Gastrocnemius medialis (tissue), 4 donors: Measurements from ENCODE around the gene ARHGAP22. TPM values are rescaled to one million over a fixed set of nuclear protein-coding genes. Genes with fewer than 3 reads are reported as not detected.

Source experiments
- ATAC-seq, 2 donors: fragments of 150-250 bp; one replicate each; pipeline ENCODE4 v1.9.1; 2016
- DNase-seq, 2 donors: peaks; one replicate each; pipeline ENCODE4 v3.0.0-alpha.2; 2019
- H3K27ac ChIP-seq, 4 donors: fragments of 200-600 bp; sonication (generic); 1 replicate in 1 of 4; 2 replicates in 3 of 4; pipeline ENCODE4 v1.5.1; 2016 to 2018; ENCODE audit warnings: mild to moderate bottlenecking in 2 of 4, moderate library complexity in 1 of 4
- H3K27me3 ChIP-seq, 3 donors: fragments of 200-600 bp; sonication (generic) in 2 of 3; 1 replicate in 1 of 3; 2 replicates in 2 of 3; pipeline versions ENCODE4 v1.5.1 to v1.6.0; 2016 to 2019; ENCODE audit warnings: mild to moderate bottlenecking in 1 of 3, moderate library complexity in 1 of 3
- H3K36me3 ChIP-seq, 2 donors: fragments of 200-600 bp; sonication (generic) in 1 of 2; one replicate each; pipeline ENCODE4 v1.5.1; 2017 to 2018
- H3K4me1 ChIP-seq, 2 donors: fragments of 200-600 bp; sonication (generic) in 1 of 2; one replicate each; pipeline ENCODE4 v1.5.1; 2016 to 2017; ENCODE audit warnings: mild to moderate bottlenecking in 2 of 2
- H3K4me3 ChIP-seq, 4 donors: fragments of 200-600 bp; sonication (generic) in 3 of 4; 1 replicate in 1 of 4; 2 replicates in 3 of 4; pipeline ENCODE4 v1.5.1; 2016 to 2019; ENCODE audit warnings: mild to moderate bottlenecking in 2 of 4
- H3K9me3 ChIP-seq, 3 donors: fragments of 200-600 bp; sonication (generic) in 2 of 3; 1 replicate in 1 of 3; 2 replicates in 2 of 3; pipeline ENCODE4 v1.5.1; 2016 to 2019
- CTCF ChIP-seq, 5 experiments: fragments of 450-650 bp in 3 of 5; fragments of 200-600 bp in 2 of 5; sonication (generic) in 2 of 5; IDR thresholded peaks in 4 of 5; conservative IDR thresholded peaks in 1 of 5; 1 replicate in 4 of 5; 2 replicates in 1 of 5; pipeline ENCODE4 v1.5.1; 2016 to 2019; ENCODE audit warnings: antibody characterized with exemption in 5 of 5, mild to moderate bottlenecking in 3 of 5, moderate library complexity in 3 of 5
- POLR2A ChIP-seq, 2 donors: fragments of 450-650 bp; IDR thresholded peaks; one replicate each; pipeline ENCODE4 v1.6.1; 2017; ENCODE audit warnings: antibody characterized with exemption in 2 of 2, mild to moderate bottlenecking in 2 of 2, moderate library complexity in 2 of 2
- in situ Hi-C, 4 donors: fragments of 200-750 bp; cut with MboI; loops; one replicate each; pipeline versions ENCODE4 v1.15.0 to v1.8.0; 2017; ENCODE audit warnings: low sequenced_read_pairs in 4 of 4
- intact Hi-C: fragments of 100-400 bp; cut with DNase I; formaldehyde crosslinking; loops from one replicate; pipeline ENCODE4 v1.15.1; 2023; ENCODE audit warnings: low total_unique reads
- total RNA-seq, 4 donors: library from RNA; depleted of rRNA; stranded (reverse); fragments of >200 nt; gene quantifications; one replicate each; pipeline versions ENCODE4 v1.1.0 to v1.2.3, GENCODE V29; 2016

The ARHGAP22 gene
- total RNA-seq, 4 donors from 2014 or later = 0.69 to 0.92 (median 0.72) TPM; not detected in 1

- Histone ChIP-seq H3K4me1 (peaks cover 13% of the 10 kb centered on the region in 2 donors), H3K36me3 (no peaks in the 10 kb centered on the region), H3K9me3 (no peaks in the 10 kb centered on the region), H3K4me3 (no peak overlapping the region), H3K27me3 (no peaks in the 10 kb centered on the region), H3K27ac (no peak overlapping the region)
- intact Hi-C loops (no loop called here), in situ Hi-C loops (no loop called here)
- DNase-seq = no peak
- no peak for ATAC-seq
- no peak for TF ChIP-seq CTCF (IDR thresholded peaks at IDR 0.05 in 4 of 5, conservative IDR thresholded peaks at IDR 0.05 in 1 of 5)
- TF ChIP-seq POLR2A (IDR thresholded peaks at IDR 0.05) = no peak
Observed at GRCh38 chr10:48464121-48464870, 140.6 kb downstream of the ARHGAP22 start.

DNA sequence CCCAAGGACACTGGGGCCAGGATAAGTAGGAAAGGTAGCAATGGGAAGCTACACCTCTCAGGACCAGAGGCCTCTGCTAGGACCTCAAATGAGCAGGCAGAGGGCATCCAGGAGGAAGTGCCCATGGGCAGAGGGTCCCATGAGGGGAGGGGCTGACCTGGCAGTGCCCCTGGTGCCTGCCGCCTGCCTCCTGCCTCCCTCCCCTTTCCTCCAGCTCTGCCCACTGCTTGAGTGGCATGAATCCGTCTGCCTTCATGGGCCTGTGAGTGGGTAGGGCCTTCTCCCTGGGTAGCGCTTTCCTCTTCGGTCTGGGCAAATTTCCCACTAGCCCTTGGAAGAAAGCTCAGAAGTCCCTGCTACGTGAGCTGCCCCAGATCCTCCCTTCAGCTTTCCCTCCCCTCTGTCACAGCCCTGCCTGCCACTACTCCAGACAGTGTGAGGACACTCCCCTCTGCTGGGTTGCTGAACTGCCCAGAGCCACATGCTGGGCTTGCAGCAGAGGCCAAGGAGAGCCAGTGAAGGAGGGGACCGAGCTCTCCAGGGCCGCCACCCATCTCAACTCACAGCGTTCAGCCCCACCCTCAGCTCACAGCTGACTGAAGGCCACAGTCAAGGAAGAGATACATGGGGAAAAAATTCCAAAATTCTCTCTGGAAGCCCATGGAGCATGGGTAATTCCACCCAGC is 141.4 kb downstream of the ARHGAP22 start:
- Histone ChIP-seq H3K27me3 (no peaks in the 10 kb centered on the region), H3K4me1 (peaks cover 13% of the 10 kb centered on the region in 2 donors), H3K36me3 (no peaks in the 10 kb centered on the region), H3K9me3 (no peaks in the 10 kb centered on the region), H3K4me3 (no peak overlapping the region), H3K27ac (no peak overlapping the region)
- intact Hi-C loops (no loop called here), in situ Hi-C loops (no loop called here)
- DNase-seq (no peak), ATAC-seq (no peak)
- TF ChIP-seq CTCF (IDR thresholded peaks at IDR 0.05 in 4 of 5, conservative IDR thresholded peaks at IDR 0.05 in 1 of 5) (no peak), POLR2A (IDR thresholded peaks at IDR 0.05) (no peak)

DNA sequence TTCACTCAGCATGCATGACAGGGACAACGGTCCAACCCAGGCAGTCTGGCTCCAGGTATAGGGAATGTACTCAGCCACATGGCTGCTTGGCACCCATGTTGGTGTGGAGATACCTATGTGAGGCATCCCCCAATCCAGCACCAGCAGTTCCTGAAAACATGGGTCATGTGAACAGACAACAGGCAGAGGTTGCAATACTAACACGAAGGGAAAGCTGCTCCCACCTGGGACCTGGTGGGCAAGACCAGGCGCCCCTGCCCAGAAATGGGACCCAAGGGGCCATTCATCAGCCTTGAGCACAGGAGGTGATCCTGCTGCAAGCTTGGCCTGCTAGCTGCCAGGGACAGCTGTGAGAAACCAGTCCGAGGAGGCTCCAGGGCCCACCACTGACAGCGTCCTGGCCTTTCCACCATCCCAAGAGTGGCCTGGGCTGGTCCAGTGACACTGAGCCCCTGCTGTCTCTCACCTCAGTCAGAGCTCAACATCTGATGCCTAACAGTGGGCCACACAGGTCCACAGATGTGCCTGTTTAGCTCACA is 142.3 kb downstream of the ARHGAP22 start:
- peaks cover 13% of the 10 kb centered on the region in 2 donors for H3K4me1 ChIP-seq
- H3K9me3 ChIP-seq = no peaks in the 10 kb centered on the region
- intact Hi-C loops = no loop called here
- no peak for DNase-seq
- H3K27me3 ChIP-seq = no peaks in the 10 kb centered on the region
- TF ChIP-seq CTCF (IDR thresholded peaks at IDR 0.05 in 4 of 5, conservative IDR thresholded peaks at IDR 0.05 in 1 of 5) (no peak), POLR2A (IDR thresholded peaks at IDR 0.05) (no peak)
- no peak overlapping the region for H3K4me3 ChIP-seq
- H3K36me3 ChIP-seq = no peaks in the 10 kb centered on the region
- no peak overlapping the region for H3K27ac ChIP-seq
- in situ Hi-C loops = no loop called here
- no peak for ATAC-seq

GRCh38 chr10:48461623-48462481 is 143.0 kb downstream of the ARHGAP22 start:
- Histone ChIP-seq H3K27me3 (no peaks in the 10 kb centered on the region), H3K36me3 (no peaks in the 10 kb centered on the region), H3K27ac (no peak overlapping the region), H3K4me1 (peaks cover 13% of the 10 kb centered on the region in 2 donors), H3K4me3 (no peak overlapping the region), H3K9me3 (no peaks in the 10 kb centered on the region)
- DNase-seq (no peak), ATAC-seq (no peak)
- no peak for TF ChIP-seq CTCF (IDR thresholded peaks at IDR 0.05 in 4 of 5, conservative IDR thresholded peaks at IDR 0.05 in 1 of 5)
- no peak for TF ChIP-seq POLR2A (IDR thresholded peaks at IDR 0.05)
- in situ Hi-C loops (no loop called here), intact Hi-C loops (no loop called here)
